A204.1 (cell line): ENCODE results near the gene MCUR1.
"Not testable (repeated sequence)": the region's sequence is repeated elsewhere in the genome, so short reads cannot be mapped to it uniquely, and the experiment has no call there.

Experiments used
- FAIRE-seq: peaks from 2 replicates; lab custom pipeline; 2012; peaks lifted over from hg19 to GRCh38; lab: Jason Lieb, UNC

MCUR1 gene

DNA sequence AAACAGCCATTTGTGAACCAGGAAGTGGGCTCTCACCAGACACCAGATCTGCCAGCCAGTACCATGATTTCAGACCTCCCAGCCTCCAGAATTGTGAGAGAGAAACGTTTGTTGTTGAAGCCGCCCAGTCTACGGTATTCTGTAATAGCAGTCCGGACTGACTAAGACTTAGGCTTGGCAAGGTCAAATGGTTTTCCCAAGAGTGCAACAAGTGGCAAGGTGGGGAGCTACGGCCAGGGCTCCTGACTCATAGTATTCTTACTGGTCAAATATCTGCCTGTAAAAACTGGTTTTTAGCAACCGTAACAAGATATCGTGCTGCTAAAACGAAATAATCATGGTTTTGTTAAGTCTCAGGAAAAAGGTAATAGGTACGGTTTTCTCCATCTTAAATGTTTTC, 37.8 kb downstream of the MCUR1 start:
- no peak for FAIRE-seq

DNA sequence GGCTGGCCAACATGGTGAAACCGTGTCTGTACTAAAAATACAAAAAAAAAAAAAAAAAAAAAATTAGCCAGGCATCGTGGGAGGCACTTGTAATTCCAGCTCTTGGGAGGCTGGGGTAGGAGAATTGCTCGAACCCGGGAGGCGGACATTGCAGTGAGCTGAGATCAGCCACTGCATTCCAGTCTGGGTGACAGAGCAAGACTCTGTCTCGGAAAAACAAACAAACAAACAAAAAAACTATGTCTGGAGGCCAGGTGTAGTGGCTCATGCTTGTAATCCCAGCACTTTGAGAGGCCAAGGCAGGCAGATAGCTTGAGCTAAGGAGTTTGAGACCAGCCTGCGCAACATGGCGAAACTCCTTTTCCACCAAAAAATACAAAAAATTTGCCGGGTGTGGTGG, 38.9 kb downstream of the MCUR1 start:
- FAIRE-seq = not testable (repeated sequence)

DNA sequence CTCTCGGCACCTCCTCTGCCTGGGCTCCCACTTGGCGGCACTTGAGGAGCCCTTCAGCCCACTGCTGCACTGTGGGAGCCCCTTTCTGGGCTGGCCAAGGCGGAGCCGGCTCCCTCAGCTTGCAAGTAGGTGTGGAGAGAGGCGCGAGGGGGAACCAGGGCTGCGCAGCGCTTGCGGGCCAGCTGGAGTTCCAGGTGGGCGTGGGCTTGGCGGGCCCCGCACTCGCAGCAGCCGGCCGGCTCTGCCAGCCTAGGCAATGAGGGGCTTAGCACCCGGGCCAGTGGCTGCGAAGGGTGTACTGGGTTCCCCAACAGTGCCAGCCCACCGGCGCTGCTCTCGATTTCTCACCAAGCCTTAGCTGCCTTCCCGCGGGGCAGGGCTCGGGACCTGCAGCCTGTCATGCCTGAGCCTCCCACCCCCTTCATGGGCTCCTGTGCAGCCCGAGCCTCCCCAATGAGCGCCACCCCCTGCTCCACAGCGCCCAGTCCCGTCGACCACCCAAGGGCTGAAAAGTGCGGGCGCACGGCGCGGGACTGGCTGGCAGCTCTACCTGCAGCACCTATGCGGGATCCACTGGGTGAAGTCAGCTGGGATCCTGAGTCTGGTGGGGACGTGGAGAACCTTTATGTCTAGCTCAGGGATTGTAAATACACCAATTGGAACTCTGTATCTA, 41.9 kb downstream of the MCUR1 start:
- FAIRE-seq = not testable (repeated sequence)

DNA sequence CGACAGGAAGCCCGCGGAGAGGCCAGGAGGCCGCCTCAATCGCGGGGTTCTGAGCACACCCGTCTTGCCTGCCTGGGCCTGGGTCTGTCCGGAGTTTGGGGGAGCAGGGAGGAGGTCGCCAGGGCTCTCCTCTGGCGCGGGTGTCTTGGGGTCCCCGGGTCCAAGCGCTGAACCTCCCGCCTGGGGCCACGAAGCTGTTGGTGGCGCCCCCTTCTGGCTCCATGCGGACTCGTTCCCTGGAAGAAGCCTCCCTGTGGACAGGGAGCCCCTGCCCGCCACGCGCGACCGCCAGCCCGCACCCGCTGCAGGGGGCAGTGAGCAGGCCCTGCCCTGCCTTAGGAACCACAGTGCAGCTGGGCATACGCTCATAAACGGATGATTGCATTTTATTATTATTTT, 44.7 kb downstream of the MCUR1 start:
- no peak for FAIRE-seq

DNA sequence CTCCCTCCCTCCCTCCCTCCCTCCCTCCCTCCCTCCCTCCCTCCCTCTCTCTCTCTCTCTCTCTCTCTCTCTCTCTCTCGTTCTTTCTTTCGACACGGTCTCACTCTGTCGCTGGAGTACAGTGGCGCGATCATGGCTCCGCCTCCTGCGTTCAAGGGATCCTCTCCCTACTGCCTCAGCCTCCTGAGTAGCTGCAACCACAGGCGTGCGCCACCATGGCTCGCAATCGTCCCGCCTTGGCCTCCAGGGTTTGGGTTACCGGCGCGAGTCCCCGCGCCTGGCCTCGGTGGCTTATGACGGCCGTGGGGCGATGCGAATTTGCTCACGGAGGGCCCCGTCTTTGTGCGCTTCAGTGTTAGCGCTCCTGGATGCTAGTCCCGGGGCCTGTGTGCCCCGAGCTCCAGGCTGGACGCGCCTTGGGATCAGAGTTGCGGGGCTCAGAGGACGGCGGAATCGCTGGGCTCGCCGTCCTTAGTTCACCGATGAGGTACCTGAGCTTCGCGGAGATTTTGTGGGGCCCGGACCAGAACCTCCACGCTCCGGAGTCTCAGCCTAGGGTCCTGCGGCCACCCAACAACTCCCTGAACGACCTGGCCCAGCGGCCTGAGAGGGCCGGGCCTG, 45.2 kb downstream of the MCUR1 start:
- FAIRE-seq = no peak

DNA sequence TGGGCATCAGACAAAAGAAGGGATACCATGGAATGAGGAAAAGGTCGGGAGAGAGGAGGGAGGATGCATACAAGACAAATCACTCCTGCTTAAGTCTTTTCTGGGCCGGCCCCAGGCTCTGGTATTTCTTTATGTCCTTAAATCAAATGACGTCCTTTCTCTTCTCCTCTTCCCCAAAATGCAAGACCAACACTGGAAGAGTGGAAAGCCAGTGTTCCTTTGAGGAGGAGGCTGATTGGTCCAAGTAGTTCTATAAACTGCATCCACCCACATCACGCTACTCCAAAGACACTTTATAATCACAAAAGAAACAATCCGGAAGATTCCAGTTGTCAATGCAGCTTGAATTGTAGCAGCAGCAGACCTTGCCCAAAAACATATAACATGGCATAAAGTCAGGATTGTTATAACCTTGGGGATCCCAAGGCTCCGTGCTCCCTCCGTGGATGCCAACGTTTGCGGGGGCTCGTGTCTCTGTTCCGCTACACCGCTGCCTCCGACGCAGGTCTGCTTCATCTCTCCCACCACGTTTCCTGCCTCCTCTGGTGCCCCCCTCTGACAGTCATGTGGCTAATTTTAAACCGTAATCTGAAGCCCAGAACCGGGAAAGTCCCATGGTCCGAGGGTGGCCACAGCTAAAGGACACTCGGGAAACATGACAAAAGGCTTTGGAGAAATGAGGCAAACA, 47.1 kb downstream of the MCUR1 start:
- FAIRE-seq = no peak

DNA sequence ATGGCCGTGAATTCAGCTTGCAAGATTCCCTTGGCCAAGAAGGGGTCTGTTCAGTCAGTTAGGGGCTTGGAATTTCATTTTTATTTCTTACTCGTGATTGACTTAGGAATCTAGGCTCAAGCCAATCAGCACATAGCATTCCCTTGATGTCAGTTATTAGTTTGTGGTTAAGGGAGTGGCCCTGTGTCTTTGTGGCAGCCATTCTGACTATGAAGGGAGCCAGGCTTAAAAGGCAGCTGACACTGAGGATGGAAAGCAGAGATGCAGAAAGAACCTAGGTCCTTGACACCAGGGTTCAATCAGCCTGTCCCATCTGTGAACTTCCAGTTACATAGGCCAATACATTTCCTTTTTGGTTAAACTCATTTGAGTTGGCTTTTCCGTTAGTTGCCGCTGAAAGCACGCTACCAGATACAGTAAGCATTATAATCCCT, 48.1 kb downstream of the MCUR1 start:
- FAIRE-seq = no peak

DNA sequence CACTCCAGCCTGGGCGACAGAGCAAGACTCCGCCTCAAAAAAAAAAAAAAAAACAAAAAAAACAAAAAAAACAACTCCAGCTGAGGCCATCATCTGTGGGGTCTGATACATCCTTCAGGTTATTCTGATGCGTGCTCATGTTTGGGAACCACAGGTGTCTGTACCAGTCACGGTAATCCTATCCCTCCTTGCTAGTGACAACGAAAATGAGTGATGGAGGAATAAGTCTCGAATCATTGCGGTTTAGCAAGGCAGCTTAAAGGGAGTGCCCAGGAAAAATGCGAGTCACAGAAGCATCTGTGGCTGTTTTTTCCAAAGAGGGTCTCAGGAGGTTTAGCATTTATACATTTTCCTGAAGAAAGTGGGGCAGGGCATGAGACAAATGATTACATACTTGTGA, 48.8 kb downstream of the MCUR1 start:
- FAIRE-seq = no peak

DNA sequence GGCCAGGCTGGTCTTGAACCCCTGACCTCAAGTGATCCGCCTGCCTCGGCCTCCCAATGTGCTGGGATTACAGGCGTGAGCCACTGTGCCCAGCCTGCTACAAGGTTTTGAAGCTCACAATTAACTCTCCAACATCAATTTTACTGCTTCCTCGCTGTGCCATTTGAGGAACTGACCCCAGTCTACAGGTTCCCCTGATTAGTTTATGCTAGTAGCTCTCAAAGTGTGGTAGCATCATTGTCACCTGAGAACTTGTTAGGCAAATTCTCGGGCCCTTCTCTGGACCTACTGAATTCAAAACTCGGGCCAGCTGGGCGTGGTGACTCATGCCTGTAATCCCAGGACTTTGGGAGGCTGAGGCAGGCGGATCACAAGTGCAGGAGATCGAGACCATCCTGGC, 49.4 kb downstream of the MCUR1 start:
- FAIRE-seq = no peak

DNA sequence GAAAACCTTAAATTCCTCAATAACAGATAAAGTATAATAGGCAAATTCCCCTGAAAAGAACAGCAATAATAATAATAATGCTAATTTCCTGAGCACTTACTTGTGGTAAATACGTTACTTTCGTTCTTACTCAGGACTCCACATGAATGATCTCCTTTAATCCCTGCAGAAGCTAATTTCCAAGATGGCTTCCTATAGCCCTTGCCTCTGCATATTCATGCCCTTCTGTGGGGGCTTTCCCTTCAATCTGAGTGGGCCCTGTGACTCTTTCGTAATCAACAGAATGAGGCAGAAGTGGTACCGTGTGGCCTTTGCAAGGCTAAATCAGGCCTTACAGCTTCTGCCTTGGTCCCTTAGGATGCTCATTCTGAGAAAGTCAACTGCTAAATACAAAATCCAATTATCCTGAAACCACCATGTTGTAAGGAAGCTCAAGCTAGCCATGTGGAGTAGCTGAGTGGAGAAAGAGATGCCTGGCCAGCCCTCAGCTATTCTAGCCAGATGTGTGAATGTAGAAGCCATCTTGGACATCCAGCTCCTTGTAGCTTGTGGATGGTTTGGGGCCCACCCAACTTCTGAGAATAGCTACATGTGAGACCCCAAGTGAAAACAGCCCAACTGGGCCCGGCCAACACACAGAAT, 50.5 kb downstream of the MCUR1 start:
- no peak for FAIRE-seq

DNA sequence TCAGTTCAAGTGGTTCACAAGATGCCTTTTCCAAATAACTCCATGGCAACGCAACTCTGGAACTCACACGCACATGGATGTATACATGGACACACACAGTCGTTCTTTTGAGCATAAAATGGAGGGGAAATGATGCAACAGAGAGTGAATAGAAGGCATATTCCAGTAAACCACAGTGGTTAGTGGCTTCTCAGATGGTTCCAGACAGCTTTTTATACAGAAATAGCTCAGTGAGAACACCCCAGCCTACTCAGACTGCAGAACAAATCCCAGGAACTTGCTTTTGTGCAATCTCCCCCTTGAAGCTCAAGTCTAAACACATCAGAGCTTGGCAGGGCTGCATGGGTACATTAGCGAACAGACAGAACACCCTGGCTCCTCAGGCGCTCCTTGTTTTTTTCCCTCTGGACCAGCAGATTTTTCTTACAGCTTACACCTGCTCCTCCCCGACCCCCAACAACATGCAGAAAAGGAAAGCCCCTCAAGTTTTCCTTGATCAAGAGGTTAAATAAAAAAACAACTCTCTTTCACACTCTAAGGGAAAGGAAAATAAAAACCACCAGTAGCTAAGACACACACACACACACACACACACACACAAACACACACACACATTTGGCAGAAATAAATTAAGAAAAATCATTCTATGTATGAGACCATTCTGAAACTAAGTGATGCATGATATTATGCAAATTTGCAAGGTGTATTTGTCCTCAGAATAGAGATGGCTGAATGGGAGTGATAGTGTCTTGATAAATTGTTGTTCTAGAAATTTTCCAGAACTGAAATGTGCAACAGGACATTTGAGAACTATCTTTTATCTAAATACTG, 51.5 kb downstream of the MCUR1 start:
- no peak for FAIRE-seq

DNA sequence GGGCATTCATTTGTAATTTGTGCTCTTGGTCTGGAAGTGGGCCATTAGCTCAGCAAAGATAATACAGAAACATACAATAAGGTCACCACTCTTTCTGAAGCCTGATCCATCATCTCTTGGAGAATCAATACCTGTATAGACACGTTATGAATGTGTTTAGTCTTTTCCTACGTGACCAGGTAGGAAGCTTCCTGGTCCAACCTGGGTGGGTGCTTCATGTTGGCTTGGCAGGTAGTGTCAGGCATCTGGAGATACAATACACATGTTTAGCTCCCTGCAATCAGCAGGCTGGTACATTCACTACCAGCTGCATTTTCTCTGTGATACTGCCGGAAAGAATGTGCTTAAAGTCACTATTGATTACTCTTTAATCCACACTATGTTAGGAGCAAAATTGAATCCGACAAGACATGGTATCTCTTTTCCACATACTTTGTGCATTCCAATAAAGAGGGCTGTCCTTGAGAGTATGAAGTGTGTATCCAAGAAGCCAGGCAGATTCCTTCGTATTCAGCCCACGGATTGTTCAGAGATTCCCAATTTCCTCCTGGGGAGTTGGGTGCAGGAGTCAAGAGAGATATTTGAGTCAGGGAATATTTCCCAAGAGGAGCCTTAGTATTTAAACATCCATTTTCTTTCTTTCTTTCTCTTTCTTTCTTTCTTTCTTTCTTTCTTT, 52.9 kb downstream of the MCUR1 start:
- FAIRE-seq = no peak

DNA sequence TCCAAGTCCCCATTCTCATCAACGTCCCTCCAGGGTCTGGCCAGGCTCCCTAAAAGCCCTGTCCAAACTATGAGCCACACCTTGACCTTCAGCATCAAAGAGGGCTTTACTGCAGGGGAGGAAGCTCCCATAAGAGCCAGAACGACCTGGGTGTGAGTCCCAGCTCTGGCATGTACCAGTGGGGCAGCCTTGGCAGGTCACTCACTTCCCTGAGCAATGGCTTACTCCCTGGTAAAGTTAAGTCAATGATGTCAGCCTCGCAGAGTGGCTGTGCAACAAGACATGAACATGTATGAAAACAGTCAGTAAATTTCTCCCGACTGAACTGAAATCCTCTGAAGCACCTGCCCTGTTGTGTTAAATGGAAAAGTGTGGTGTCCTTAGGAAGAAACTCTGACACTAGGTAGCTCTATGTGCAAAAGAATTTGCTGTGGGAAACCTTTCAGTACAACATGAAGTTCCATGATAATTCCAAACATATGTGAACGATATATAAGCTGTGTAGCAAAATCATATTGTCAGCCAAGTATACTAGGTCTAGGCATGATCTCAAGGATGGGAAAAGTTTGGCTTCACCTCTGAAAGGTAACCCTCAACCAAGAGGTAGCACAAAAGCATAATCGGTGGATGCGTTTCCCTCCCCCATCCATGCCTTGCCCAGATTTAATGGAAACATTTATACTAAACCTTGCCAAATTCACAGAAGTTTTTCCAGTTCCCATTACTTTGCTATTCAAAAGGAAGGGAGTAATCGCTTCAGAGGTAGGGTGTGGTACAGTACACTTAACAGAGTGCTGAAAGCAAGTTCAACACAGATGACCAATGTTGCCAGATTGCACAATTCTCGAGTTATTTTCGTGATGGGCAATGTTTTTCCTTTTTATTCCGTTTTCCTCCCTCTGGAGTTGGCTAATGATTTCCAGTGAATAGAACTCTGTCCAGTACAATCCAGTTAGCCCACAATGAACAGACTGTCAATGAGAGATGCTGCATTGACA, 53.8 kb downstream of the MCUR1 start:
- FAIRE-seq = no peak

DNA sequence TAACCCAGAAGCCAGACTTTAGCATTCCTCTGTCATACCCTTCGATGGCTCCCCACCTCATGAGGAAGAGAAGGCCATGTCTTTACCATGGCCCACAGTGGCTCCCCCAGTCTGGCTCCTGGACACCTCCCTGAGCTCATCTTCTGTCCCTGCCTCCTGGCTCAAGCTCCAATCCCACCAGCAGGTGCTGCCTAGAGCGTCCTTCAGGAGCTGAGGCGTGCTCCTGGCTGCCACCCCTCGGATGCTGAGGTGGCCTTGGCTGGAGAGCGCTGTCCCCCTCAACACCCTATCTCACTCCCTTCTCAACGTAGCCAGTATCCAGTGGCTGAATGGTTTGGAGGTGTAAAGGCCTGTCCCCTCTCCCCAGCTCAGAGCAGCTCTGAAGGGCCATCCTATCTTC, 55.3 kb downstream of the MCUR1 start:
- FAIRE-seq = no peak

DNA sequence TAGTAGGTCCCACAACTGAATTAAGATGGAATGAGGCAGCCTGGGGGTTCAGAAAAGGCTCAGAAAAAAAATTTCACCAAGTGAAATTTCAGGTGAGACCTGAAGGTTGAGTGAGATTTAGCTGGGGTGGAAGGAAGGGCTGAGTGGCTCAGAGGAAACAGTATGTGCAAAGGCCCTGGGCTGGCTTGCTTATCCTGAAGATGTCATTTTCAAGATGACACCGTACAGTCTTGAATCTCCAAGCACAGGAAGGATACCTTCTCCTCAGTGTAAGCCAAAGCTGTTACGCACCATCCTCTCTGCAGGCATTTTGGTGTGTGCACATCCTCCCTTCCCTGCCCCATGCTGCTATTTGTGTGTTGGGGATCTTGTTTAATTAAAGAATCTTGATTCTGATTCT, 59.7 kb downstream of the MCUR1 start:
- FAIRE-seq = no peak

DNA sequence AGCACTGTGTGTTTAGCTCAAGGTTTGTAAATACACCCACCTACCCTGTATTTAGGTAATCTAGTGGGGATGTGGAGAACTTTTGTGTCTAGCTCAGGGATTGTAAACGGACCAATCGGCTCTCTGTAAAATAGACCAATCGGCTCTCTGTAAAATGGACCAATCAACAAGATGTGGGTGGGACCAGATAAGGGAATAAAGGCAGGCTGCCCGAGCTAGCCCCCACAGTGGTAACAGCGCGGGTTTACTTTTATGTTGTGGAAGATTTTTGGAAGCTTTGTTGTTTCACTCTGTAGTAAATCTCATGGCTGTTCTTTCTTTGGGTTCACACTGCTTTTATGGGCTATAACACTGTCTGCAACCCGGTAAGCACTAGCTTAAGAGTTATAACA, 70.6 kb downstream of the MCUR1 start:
- no peak for FAIRE-seq

DNA sequence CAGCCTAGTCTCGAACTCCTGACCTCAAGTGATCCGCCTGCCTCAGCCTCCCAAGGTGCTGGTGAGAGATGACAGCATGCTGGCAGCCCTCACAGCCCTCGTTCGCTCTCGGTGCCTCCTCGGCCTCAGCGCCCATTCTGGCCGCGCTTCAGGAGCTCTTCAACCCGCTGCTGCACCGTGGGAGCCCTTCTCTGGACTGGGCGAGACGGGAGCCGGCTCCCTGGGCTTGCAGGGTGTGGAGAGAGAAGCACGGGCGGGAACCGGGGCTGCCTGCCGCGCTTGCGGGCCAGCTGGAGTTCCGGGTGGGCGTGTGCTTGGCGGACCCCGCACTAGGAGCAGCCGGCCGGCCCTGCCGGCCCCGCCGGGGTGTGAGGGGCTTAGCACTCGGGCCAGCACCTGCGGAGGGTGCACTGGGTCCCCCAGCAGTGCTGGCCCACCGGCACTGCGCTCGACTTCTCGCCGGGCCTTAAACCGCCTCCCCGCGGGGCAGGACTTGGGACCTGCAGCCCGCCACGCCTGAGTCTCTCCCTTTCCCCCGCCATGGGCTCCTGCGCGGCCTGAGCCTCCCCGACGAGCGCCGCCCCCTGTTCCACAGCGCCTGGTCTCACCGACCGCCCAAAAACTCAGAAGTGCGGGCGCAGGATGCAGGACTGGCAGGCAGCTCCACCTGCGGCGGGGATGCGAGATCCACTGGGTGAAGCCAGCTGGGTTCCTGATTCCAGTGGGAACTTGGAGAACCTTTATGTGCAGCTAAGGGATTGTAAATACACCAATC, 71.2 kb downstream of the MCUR1 start:
- no peak for FAIRE-seq

DNA sequence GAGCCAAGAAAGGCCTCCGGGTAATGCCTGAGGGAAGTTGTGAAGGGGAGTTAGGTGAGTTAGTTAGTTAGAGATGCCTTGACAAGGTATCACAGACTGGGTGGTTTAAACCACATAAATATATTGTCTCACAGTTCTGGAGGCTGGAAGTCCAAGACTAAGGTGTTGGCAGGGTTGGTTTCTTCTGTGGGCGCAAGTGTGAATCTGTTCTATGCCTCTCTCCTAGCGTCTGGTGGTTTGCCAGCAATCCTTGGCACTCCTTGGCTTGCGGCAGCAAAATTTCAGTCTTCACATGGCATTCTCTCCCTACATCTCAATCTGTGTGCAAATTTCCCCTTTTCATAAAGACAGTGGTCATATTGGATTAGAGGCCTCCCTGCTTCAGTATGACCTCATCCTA, 73.0 kb downstream of the MCUR1 start:
- FAIRE-seq = no peak
